ENCODE data around the gene GRID1. TPM values are rescaled to one million over a fixed set of nuclear protein-coding genes. Genes with fewer than 3 reads are reported as not detected.

Gene GRID1
- total RNA-seq, 1 experiment from 2014 or later = 0.17 TPM

DNA sequence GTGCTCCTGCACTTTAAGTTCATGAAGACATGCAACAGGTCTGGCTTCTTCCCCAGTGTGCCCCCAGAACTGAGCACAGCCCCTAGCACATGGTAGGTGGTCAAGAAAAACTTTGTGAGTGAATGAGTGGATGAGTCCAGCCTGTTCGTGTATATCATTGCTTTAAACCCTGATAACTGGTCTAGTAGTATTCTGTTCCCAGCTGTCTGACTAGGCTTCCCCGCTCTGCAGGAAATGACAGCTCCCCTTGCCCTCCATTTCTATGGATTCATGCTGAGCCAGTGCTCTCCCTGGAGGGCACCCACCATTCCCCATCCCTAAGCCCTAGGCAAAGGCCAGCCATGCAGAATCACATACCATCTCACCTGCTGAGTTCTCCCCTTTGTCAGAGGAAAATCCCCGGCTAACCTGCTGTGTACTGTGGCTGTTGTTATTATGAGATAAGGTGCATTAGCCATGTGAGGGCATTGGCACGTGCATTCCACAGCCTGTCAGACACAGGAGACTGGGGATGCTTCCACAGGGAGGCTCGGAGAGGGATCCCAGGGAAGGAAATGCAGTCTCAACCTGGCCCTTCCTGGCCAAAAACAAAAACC lies 698.9 kb downstream of the GRID1 start:
- in situ Hi-C loops (cut with HindIII; ENCODE audit: low sequenced_read_pairs) = no loop called here
- no peak for DNase-seq (ENCODE audit: low spot score)

DNA sequence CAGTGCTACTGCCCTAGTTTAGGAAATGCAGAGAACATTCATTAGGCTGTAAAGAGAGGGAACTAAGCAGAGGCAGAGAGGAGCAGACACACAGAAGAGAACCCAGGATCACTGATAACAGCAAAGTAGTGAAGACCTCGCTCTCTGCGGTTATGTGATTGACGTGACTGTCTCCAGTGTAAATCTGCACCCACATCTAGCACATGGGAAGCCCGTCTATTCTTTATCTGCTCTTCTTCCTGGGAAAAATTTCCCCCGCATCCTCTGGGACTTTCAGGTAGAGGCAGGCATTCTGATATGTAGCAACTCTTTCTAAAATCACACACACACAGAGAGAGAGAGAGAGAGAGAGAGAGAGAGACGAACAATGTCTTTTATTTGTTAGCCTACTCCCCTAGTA lies 699.6 kb downstream of the GRID1 start:
- in situ Hi-C loops (cut with HindIII; ENCODE audit: low sequenced_read_pairs) = no loop called here
- DNase-seq (ENCODE audit: low spot score) = no peak

DNA sequence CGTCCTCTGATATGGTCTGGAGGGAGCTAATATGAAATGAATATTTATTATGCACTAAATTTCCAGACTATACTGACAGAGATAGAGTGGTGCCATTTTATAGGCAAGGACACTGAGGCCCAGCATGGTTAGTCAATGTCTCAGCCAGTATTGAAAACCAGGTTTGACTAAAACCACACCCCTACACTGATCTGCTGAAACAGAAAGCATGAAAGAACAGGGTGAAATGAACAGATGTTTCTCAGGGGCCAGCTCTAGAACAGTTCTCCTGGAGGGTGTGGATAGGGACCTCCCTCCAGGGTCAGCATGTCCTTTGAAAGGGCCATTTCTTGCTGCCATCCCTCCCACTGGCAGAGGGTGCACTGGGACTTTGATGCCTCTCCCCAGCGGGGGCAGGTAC lies 700.5 kb downstream of the GRID1 start:
- DNase-seq (ENCODE audit: low spot score) = no peak
- in situ Hi-C loops (cut with HindIII; ENCODE audit: low sequenced_read_pairs) = no loop called here

DNA sequence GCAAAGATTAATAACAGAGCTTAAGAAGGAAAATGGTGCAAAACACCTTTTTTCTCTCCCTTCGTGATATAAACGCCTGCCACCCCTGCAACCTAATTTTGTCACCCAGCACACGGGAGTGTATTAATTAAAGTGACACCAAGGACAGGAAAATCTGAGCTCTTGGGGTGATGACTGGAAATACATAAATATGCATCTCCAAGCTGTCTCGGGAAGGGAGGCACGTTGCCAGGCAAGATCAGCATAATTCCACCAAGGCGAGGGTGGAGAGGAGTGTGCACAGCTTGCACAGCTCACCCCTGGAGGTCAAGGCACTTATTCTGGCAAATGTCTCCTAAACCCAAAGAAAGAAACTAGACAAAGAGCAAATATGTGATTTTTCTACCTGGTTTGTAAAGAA lies 700.9 kb downstream of the GRID1 start:
- in situ Hi-C loops (cut with HindIII; ENCODE audit: low sequenced_read_pairs) = no loop called here
- no peak for DNase-seq (ENCODE audit: low spot score)

DNA sequence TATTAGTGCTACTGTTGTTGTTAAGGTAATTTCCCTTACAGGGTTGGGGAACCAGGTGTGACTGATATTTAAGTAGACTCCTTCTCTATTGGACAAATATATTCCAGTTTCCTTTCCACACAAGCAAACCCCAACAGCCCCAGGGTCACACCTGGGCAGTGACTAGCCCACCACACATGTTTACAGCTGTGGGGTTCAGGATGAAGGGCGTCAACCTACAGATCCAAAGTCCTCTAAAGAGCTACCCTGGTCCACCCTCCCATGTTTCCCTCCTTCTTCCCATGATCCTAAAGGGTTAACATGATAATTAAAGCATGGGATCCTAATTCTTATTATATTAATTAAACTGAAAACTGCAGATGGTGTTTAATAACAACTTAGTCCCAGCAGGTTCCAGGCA lies 701.5 kb downstream of the GRID1 start:
- DNase-seq (ENCODE audit: low spot score) = no peak
- in situ Hi-C loops (cut with HindIII; ENCODE audit: low sequenced_read_pairs) = no loop called here

DNA sequence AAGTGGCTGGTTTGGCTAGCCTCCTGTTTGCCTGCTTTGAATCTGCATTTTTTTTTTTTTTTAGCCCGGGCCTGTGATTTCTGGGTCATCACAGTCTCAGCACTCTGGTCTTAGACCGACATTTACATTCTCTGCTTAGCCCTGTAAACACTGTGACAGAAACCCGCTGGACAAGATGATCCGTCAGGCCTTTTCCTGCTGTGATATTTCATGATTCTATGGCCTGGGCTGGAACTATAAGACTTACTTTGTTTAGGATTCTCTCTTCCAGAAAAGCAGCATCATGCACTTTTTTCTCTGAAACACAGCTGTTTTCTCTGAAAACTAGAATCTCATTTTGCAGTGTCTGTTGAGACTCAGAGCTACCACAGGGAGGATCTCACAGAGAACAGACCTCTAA lies 705.5 kb downstream of the GRID1 start:
- in situ Hi-C loops (cut with HindIII; ENCODE audit: low sequenced_read_pairs) = no loop called here
- DNase-seq (ENCODE audit: low spot score) = no peak

DNA sequence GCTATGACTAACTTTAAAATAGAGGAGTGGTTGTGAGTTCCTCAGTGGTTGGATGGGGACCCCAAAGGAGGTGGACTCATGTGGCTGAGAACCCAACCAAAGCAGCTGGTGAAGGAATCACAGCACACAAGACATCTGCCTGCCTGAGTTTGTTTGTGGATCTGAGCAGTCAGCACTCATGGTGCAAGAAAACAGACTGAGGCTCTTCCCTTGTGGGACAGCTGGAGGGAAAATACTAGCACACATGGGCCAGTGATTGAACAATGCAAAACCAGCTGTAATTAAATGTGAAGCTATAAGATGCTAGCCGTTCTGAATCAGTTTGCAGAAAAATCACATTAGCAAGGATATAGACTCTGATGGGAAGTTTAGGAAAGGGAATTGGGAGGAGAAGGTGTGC lies 707.3 kb downstream of the GRID1 start:
- in situ Hi-C loops (cut with HindIII; ENCODE audit: low sequenced_read_pairs) = no loop called here

DNA sequence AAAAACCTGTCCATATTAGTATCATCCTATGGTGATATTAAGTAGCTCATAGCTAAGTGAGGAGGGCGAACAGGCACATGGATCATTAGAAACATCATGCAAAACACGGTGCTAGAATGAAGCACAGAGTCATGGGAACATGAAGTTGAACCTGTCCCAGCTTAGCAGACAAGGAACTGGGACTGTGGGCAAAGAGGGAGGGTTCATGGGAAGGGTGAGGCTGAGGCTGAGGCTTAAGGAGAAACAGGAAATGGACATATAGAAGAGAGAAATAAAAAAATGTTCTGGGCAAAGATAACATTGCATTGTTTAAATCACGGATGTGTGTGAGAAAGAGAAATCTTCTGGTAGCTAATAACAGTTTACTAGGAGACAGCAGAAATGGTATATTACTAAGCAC lies 708.1 kb downstream of the GRID1 start:
- DNase-seq (ENCODE audit: low spot score) = no peak
- in situ Hi-C loops (cut with HindIII; ENCODE audit: low sequenced_read_pairs) = no loop called here

More for the DNA sequence above, 707.3 kb downstream of the GRID1 start:
- DNase-seq (ENCODE audit: low spot score) = no peak

DNA sequence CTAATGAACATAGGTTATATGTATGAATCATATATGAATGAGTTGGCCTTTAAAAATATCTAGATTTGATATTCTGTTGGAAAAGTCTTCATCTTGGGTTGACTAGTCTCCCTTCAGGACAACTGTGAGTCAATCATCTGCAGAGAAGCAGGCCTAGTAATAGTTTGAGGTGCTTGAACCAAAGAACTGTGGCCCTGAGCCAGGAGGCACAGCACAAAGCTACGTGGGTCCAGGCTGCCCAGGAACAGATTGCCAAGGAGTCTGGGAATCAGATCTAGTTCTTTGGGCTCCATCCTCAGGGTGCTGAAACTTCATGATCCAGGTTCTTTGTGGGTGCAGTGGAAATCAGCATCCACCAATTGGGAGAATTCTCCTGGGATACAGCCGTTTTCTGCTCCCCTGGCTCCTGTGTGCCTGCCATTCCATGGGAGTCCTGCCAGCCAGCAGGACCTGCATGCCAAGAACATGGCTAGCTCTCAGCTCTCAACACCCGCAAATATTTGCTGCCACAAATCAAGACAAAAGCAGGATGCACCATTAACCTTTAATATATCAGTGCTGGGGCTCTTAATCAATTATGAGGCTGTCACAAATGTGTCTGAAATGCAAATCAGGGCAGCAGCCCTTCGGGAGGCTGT lies 709.0 kb downstream of the GRID1 start:
- in situ Hi-C loops (cut with HindIII; ENCODE audit: low sequenced_read_pairs) = no loop called here
- no peak for DNase-seq (ENCODE audit: low spot score)

DNA sequence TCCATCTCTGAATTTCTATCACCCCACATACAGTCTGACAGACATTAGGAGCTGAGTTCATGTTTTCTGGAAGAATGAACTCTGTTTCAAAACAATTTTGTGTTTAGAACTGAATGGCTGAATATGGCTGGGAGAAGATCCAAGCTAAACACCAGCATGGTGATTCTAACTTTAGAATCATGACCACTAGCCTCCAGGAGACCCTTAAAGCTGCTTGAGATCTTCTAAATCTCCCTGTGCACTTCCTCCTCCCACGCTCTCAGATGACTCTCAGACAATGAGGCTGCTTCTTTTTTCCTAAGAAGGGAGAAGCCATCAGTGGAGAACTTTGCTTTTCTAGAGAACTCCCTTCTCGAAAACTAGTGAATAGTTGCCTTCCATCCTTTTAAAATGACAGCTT lies 711.2 kb downstream of the GRID1 start:
- DNase-seq (ENCODE audit: low spot score) = no peak
- in situ Hi-C loops (cut with HindIII; ENCODE audit: low sequenced_read_pairs) = no loop called here

DNA sequence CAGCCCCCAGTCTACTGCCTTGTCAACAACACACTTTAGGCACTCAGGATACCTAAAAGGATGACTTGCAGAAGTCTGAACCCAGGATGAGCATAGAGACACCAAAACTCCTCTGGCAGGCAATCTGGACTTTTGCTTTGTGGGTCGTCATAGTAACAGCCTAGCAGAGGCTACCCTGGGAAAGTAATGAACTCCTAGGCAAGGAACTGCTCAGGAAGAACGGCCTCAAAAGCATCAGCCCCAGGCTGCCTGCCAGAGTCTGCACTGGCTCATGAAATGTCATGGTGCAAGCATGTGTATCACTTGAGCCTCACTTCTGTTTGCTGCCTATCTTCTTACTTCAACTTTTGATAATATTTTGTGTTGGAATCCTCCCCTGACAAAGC lies 715.1 kb downstream of the GRID1 start:
- DNase-seq (ENCODE audit: low spot score) = no peak
- in situ Hi-C loops (cut with HindIII; ENCODE audit: low sequenced_read_pairs) = no loop called here

DNA sequence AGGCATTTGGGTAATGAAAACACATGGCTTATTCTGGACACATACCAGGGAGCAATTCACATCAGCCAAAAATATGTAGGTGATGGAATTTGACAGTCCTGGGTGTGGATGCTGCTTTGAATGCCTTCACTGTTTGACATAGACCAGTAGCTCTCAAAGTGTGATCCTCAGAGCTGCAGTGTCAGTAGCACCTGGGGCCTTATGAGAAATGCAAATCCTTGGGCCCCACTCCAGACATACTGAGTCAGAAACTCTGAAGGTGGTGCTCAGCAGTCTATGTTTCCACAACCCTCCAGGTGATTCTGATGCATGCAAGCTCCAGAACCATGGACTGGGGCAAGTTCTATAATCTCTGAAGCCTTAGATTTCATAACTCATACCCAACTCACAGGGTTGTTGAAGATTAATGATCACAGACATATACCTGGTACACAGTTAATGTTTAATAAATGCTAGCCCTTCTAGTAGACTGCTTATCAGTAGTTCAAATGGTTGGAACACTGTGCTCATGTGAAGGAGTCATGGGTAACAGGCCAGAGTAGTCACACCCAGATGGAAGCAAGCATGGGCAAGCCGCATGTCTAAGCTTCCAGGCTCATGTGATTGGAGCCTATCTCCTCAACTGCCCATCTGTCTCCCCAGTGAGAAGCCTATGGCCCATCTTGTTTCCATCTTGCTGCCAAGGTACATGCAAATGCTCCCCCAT lies 715.7 kb downstream of the GRID1 start:
- in situ Hi-C loops (cut with HindIII; ENCODE audit: low sequenced_read_pairs) = no loop called here

DNA sequence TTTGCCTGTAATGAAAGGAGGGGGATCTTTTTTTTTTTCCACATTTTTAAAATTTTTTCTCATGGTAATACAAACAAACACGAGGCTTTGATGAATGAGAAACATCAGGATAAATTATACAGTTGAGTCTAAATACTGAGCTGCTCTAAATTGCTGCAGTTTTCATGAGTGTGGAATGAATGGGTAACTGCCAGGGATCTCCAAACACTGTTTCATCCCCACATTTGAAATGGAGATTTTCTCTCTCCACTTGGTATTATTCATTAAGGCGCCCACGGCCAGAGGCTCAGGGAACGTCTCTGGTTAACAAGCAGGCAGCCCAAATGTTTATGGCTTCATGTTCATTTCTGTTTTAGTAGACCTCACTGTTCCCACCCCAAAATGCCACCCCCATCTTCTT lies 717.1 kb downstream of the GRID1 start:
- DNase-seq (ENCODE audit: low spot score) = no peak
- in situ Hi-C loops (cut with HindIII; ENCODE audit: low sequenced_read_pairs) = no loop called here

More for the DNA sequence above, 715.7 kb downstream of the GRID1 start:
- DNase-seq (ENCODE audit: low spot score) = no peak

DNA sequence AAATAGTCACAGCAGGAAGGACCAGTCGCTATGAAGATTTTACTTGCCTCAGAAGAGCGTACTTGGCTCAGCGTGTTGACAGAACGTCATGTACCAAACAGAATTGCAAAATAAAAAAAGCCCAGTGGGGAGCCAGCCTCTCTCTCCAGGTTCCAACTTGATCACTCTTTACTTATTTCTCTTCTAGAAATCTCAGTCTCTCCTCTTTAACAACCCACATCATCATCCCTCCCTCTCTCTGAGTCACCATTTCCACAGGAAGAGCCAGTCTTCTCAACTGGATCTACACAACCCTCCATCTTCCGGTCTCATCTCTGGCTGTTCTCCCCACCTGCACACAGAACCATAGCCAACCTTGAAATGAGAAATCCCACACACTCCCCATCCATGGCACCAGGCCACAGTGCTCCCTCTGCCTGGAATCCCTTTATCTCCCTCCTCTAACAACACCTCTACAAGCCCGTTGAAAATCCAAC lies 718.3 kb downstream of the GRID1 start:
- DNase-seq (ENCODE audit: low spot score) = no peak
- in situ Hi-C loops (cut with HindIII; ENCODE audit: low sequenced_read_pairs) = no loop called here

DNA sequence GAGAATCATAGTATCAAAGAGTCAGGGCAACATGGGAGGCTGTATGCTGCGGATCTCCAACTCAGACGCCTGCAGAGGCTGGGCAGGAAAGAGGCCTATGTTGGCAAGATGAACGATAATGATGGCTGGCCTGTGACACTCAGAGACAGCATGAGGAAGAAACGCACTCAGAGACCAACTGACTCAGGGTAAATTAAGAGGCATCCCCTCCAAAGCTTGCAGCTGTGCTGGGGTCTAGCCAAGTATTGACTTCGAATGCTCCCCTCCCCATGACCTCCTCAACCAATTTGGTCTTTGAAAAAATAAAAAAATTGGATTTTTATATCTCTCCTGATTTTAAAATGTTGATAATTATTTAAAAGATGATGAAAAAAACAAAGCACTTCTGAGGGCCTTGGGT lies 718.9 kb downstream of the GRID1 start:
- DNase-seq (ENCODE audit: low spot score) = no peak
- in situ Hi-C loops (cut with HindIII; ENCODE audit: low sequenced_read_pairs) = no loop called here

DNA sequence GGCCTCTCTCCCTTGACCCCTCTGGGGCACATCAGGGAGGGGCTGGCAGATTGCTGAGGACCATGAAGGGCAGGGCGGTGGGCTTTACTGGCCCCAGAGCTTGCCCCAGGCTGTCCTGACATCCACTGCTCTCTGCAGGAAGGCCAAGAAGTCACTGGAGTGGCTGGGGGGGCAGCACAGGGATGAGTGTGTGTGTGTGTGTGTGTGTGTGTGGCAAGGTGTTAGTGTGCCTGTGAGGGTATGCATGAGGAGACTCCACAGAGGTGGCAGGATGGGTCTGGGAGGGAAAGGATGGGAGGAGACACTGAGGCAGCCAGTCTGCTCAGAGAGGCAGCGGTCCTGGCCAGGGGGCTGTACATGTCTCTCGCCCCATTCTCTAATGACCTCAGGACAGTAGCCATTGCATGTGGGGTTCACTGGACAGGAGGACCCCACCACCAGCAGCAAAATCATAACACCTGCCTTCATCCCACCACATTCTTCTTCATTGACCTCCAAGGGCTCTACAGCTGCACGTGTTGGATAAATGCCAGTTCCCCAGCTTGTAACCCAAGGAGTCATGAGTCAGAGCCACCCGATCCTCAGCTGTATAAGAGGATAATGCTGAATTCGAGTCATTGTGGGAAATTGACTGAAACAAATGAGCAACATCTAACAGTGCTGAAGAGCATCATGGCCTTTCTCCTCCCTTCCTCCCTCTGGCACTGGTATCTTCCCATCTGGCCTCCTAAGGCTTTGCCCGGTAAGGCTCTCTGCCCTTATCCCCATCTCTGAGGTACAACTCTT lies 720.5 kb downstream of the GRID1 start:
- in situ Hi-C loops (cut with HindIII; ENCODE audit: low sequenced_read_pairs) = no loop called here
- DNase-seq (ENCODE audit: low spot score) = no peak

DNA sequence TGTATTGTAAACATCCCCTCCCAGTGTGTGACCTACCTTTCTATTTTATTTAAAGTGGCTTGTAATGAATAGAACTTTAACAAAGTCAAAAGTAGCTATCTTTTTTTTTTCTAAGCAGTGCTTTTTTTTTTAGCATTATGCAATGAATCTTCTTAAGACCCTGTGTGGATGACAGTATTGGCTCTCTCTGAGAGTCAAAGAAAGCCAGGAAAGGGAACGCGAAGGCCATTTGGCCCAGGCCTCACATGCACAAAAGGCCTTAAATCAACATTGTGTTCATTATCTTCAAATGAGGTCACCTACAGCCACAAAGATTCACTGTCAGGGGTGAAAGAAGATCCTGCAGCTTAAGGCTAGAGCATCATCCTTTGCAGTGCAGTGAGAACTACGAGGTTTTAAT lies 721.5 kb downstream of the GRID1 start:
- DNase-seq (ENCODE audit: low spot score) = no peak
- in situ Hi-C loops (cut with HindIII; ENCODE audit: low sequenced_read_pairs) = no loop called here

DNA sequence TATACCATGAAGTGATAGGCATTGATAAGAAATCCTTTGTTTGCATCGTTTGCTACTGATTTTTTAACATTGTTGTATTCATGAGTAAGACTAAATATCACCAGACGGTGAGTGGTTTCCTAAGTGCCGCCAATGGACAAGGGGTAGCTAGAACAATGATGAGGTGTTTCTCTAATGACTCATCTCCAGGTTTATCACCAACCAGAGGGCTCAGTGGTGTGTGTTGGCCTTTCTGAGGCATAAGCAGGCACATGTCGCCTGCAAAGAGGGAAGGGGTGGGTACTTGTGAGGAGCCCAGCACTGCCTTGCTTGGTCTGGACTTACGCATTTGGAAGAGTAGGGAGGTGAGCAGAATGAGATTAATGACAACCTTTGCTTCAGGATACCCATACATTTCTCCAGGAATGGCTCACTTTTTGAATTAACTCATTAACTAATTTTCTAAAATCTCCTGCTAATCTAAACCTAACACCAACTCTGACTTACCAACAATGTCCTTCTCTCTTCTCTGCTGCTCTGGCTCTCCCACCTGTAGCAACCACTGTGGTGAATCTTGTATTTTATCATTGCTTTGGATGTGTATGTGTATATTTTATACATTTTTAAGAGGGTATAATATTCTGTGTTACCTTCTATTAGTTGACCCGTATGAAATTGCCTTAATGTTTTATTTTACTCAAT lies 722.6 kb downstream of the GRID1 start:
- no peak for DNase-seq (ENCODE audit: low spot score)
- in situ Hi-C loops (cut with HindIII; ENCODE audit: low sequenced_read_pairs) = no loop called here

DNA sequence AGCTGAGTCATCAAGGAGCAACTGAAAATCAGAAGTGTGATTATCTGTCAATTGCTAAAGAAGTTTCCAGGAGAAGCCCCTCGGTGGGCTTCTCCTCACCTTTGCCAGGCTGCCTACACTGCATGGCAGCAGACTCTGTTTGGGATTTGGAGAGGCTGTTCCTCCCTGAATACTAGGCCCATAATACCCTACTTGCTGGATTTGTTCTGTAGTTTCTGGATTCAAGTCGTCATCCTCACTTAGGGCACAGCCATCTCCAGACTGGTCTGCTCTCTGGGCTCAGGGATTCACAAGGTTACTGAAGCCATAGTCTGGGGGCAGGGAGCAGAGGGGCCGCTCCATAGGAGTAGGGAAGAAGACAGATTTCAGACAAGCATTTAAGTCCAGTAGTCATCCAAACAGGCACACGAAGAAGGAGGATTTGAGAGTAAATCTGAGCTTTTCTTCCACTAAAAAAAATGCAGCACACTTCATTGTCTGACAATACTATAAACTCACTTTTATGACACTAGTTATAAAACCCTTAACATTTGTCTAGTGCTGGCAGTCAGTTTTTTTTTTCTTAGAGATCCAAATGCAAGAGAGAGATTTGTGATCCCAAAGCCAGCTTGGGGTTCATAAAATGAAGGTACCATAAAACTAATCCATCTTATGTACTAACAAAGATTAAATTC lies 723.3 kb downstream of the GRID1 start:
- in situ Hi-C loops (cut with HindIII; ENCODE audit: low sequenced_read_pairs) = no loop called here
- no peak for DNase-seq (ENCODE audit: low spot score)

All from G401 (cell line).